Measurements from ENCODE around the gene FGFR3. TPM values are rescaled to one million over a fixed set of nuclear protein-coding genes. Genes with fewer than 3 reads are reported as not detected.

FGFR3 gene
- polyA plus RNA-seq, 1 of the 3 experiments (the other 2 are of a cell fraction) = 1.1 TPM

- Histone ChIP-seq H3K9ac (no peak overlapping the region), H3K27ac (ENCODE audit: low read depth in 2 of 2, low read length in 1 of 2) (no peak overlapping the region), H3K36me3 (replicated peaks in 1 of 2; ENCODE audit: control insufficient read depth in 1 of 2, insufficient read depth in 2 of 2, low read length in 1 of 2) (no peaks in the 10 kb centered on the region), H3K79me2 (ENCODE audit: insufficient read depth) (no peaks in the 10 kb centered on the region), H3F3A (replicated peaks; ENCODE audit: insufficient read depth) (no peaks in the 10 kb centered on the region), H3K9me2 (no peaks in the 10 kb centered on the region), H3K4me1 (ENCODE audit: control insufficient read depth in 1 of 2, insufficient read depth in 2 of 2, low read depth in 1 of 2, low read length in 1 of 2) (peaks cover 0 to 8% of the 10 kb centered on the region in 2 experiments; a peak in 1 of 4 replicates), H2AFZ (ENCODE audit: low read depth) (no peak overlapping the region), H3K4me2 (no peak overlapping the region), H3K4me3 (ENCODE audit: low read depth in 2 of 2, low read length in 1 of 2) (no peak overlapping the region), H3K9me3 (no peaks in the 10 kb centered on the region), H4K20me1 (ENCODE audit: insufficient read depth) (no peaks in the 10 kb centered on the region), H3K27me3 (ENCODE audit: insufficient read depth) (no peaks in the 10 kb centered on the region)
- CTCF ChIA-PET = interaction anchor here (1.0 to 5.0 kb wide), 11 partner anchors 9 to 115 kb away, joined by 3 to 29 read pairs (median 4); partner anchors contain the start of gene FGFR3
- TF ChIP-seq PBX3 (IDR thresholded peaks at IDR 0.05) (no peak), REST (IDR thresholded peaks at IDR 0.05; ENCODE audit: low read depth, low read length) (no peak), MEF2A (IDR thresholded peaks at IDR 0.05; ENCODE audit: borderline replicate concordance, low read depth) (no peak), POLR2AphosphoS5 (IDR thresholded peaks at IDR 0.05; ENCODE audit: low read depth, low read length) (no peak), GATA2 (CRISPR knock-in tag; IDR thresholded peaks at IDR 0.05) (0 out of 2 replicates have a peak, but pooled peaks have one; percentile 24), JUND (IDR thresholded peaks at IDR 0.05) (no peak)
- POLR2A ChIA-PET = no interaction called here
- DNase-seq = peak; percentile 90
- WGBS (ENCODE audit: low lambda C conversion rate) = 70% methylated on average over 14 of the region's 17 CpGs
These were observed 8.1 kb upstream of the FGFR3 start for GRCh38 chr4:1784789-1785591.

GRCh38 chr4:1785592-1785991 is 7.5 kb upstream of the FGFR3 start:
- Histone ChIP-seq H3K9me2 (no peaks in the 10 kb centered on the region), H3K27ac (ENCODE audit: low read depth in 2 of 2, low read length in 1 of 2) (no peak overlapping the region), H3K27me3 (ENCODE audit: insufficient read depth) (no peaks in the 10 kb centered on the region), H3K4me2 (no peak overlapping the region), H2AFZ (ENCODE audit: low read depth) (no peak overlapping the region), H4K20me1 (ENCODE audit: insufficient read depth) (no peaks in the 10 kb centered on the region), H3K9ac (no peak overlapping the region), H3K36me3 (replicated peaks in 1 of 2; ENCODE audit: control insufficient read depth in 1 of 2, insufficient read depth in 2 of 2, low read length in 1 of 2) (no peaks in the 10 kb centered on the region), H3K4me3 (ENCODE audit: low read depth in 2 of 2, low read length in 1 of 2) (no peak overlapping the region), H3K4me1 (ENCODE audit: control insufficient read depth in 1 of 2, insufficient read depth in 2 of 2, low read depth in 1 of 2, low read length in 1 of 2) (peaks cover 0 to 8% of the 10 kb centered on the region in 2 experiments; a peak in 1 of 4 replicates), H3K79me2 (ENCODE audit: insufficient read depth) (no peaks in the 10 kb centered on the region), H3K9me3 (no peaks in the 10 kb centered on the region), H3F3A (replicated peaks; ENCODE audit: insufficient read depth) (no peaks in the 10 kb centered on the region)
- no peak for DNase-seq
- 58% methylated on average over 3 of the region's 11 CpGs for WGBS (ENCODE audit: low lambda C conversion rate)
- CTCF ChIA-PET = interaction anchor here (1.0 to 5.0 kb wide), 9 partner anchors 8 to 121 kb away, joined by 3 to 29 read pairs (median 4); partner anchors contain the start of gene FGFR3
- no peak for TF ChIP-seq RAD21 (IDR thresholded peaks at IDR 0.05; ENCODE audit: low read length)
- TF ChIP-seq IRF3 (IDR thresholded peaks at IDR 0.05; ENCODE audit: low read depth, low read length) = no peak
- no peak for TF ChIP-seq GABPA (IDR thresholded peaks at IDR 0.05; ENCODE audit: low read depth)
- no peak for TF ChIP-seq MAX (IDR thresholded peaks at IDR 0.05; ENCODE audit: low read depth)
- TF ChIP-seq PBX3 (IDR thresholded peaks at IDR 0.05) = no peak
- TF ChIP-seq CHD2 (IDR thresholded peaks at IDR 0.05; ENCODE audit: low read length, partially characterized antibody) = no peak
- POLR2A ChIA-PET = no interaction called here

All from SK-N-SH (cell line).